HepG2 (cell line): ENCODE data around the gene WDR43. TPM values are rescaled to one million over a fixed set of nuclear protein-coding genes. Genes with fewer than 3 reads are reported as not detected.

Experiments used
- ATAC-seq: fragments of 200-7000 bp; cut with Tn5 transposase; 3 replicates; pipeline ENCODE4 v1.9.1; 2020; ENCODE audit warnings: mild to moderate bottlenecking, moderate library complexity
- BruUV-seq: library from RNA; stranded (reverse); fragments of 400-500 nt; replicated peaks from 2 replicates; lab custom pipeline; 2021; lab: Mats Ljungman, UMichigan
- CTCF ChIA-PET: fragments of 300-600 bp; formaldehyde crosslinking; extraction: SDS; loops from one replicate; lab custom pipeline; 2021; ENCODE audit warnings: low total read pairs, inconsistent platforms, low intra/inter-chr PET ratio; lab: Yijun Ruan, JAX
- POLR2A ChIA-PET: fragments of 350-600 bp; sonication (Branson Sonifier 250); formaldehyde crosslinking; loops from one replicate; lab custom pipeline; 2020; ENCODE audit warnings: antibody characterized with exemption, inconsistent platforms; lab: Yijun Ruan, JAX
- DNase-seq: peaks from one replicate; pipeline ENCODE4 v3.0.0-alpha.2; 2015; ENCODE audit warnings: low spot score
- FAIRE-seq: peaks from 3 replicates; lab custom pipeline; 2011; peaks lifted over from hg19 to GRCh38; lab: Jason Lieb, UNC
- H2AFZ ChIP-seq: one replicate; pipeline ENCODE4 v1.6.1; 2011; ENCODE audit warnings: low read length, inconsistent platforms
- H3K27ac ChIP-seq: fragments of 300-600 bp; 3 replicates; pipeline ENCODE4 v1.8.0; 2011; ENCODE audit warnings: mixed run types, mild to moderate bottlenecking, mixed read lengths, low read length, inconsistent platforms; ENCODE audit not compliant: insufficient read depth; ENCODE audit errors: extremely low read length
- H3K27me3 ChIP-seq, 2 experiments: fragments of 200-600 bp in 1 of 2; 2 replicates in 1 of 2; 3 replicates in 1 of 2; pipeline versions ENCODE4 v1.6.0 to v1.8.0; 2011; ENCODE audit warnings: low read length in 2 of 2, mild to moderate bottlenecking in 2 of 2, moderate library complexity in 2 of 2, inconsistent platforms in 1 of 2; ENCODE audit not compliant: insufficient read depth in 2 of 2, control insufficient read depth in 1 of 2
- H3K36me3 ChIP-seq, 2 experiments: fragments of 200-600 bp in 1 of 2; replicated peaks in 1 of 2; 2 replicates in 1 of 2; 3 replicates in 1 of 2; pipeline versions ENCODE4 v1.5.1 to v1.8.0; 2011; ENCODE audit warnings: low read length in 2 of 2, inconsistent platforms in 1 of 2; ENCODE audit not compliant: insufficient read depth in 2 of 2, control insufficient read depth in 1 of 2
- H3K4me1 ChIP-seq: 2 replicates; pipeline ENCODE4 v1.5.1; 2012; ENCODE audit warnings: low read length, inconsistent platforms; ENCODE audit not compliant: insufficient read depth
- H3K4me2 ChIP-seq: 2 replicates; pipeline ENCODE4 v1.6.0; 2011; ENCODE audit warnings: low read depth, low read length, inconsistent platforms
- H3K4me3 ChIP-seq, 3 experiments: fragments of 200-600 bp in 1 of 3; sonication (generic), shearing (Covaris generic) in 1 of 3; replicated peaks in 1 of 3; 2 replicates each; pipeline ENCODE4 v1.5.1; 2011 to 2016; ENCODE audit warnings: low read length in 3 of 3, inconsistent platforms in 2 of 3, low read depth in 2 of 3, mild to moderate bottlenecking in 2 of 3, control low read depth in 1 of 3, mixed read lengths in 1 of 3; ENCODE audit not compliant: insufficient read depth in 1 of 3
- H3K79me2 ChIP-seq: one replicate; pipeline ENCODE4 v1.6.1; 2011; ENCODE audit warnings: low read length, inconsistent platforms; ENCODE audit not compliant: insufficient read depth
- H3K9ac ChIP-seq: 2 replicates; pipeline ENCODE4 v1.6.0; 2011; ENCODE audit warnings: mild to moderate bottlenecking, low read depth, low read length, inconsistent platforms; ENCODE audit not compliant: insufficient read depth
- H3K9me3 ChIP-seq: 2 replicates; pipeline ENCODE4 v1.5.1; 2012; ENCODE audit warnings: mild to moderate bottlenecking, low read length
- H4K20me1 ChIP-seq: 2 replicates; pipeline ENCODE4 v1.6.0; 2011; ENCODE audit warnings: inconsistent platforms, mild to moderate bottlenecking, low read length, moderate library complexity; ENCODE audit not compliant: insufficient read depth
- AHR ChIP-seq: IDR thresholded peaks from 2 replicates; pipeline ENCODE4 v1.6.1; 2018; ENCODE audit warnings: missing genetic modification reagents, missing compliant biosample characterization
- FOSL2 ChIP-seq: sonication (generic); formaldehyde crosslinking; IDR thresholded peaks from 2 replicates; pipeline ENCODE4 v1.4.0; 2020; ENCODE audit warnings: missing genetic modification reagents
- NPAS2 ChIP-seq: sonication (generic); formaldehyde crosslinking; IDR thresholded peaks from 2 replicates; pipeline ENCODE4 v1.8.0; 2022; ENCODE audit warnings: mild to moderate bottlenecking, missing genetic modification reagents, borderline replicate concordance
- NR3C1 ChIP-seq: sonication (generic); formaldehyde crosslinking; IDR thresholded peaks from 2 replicates; pipeline ENCODE4 v1.4.0; 2020; ENCODE audit warnings: missing genetic modification reagents
- POLR2AphosphoS2 ChIP-seq: IDR thresholded peaks from 2 replicates; pipeline ENCODE4 v1.6.1; 2011; ENCODE audit warnings: low read depth, low read length, improper control_type of control experiment
- RBM22 ChIP-seq: fragments of 200-400 bp; formaldehyde crosslinking; optimal IDR thresholded peaks from 2 replicates; pipeline ENCODE3; 2017; ENCODE audit warnings: mild to moderate bottlenecking, low read length, moderate library complexity
- RFXAP ChIP-seq: sonication (generic); formaldehyde crosslinking; IDR thresholded peaks from 2 replicates; pipeline ENCODE4 v1.4.0; 2020; ENCODE audit warnings: missing genetic modification reagents, borderline replicate concordance
- SAP130 ChIP-seq: IDR thresholded peaks from 2 replicates; pipeline ENCODE4 v1.6.1; 2016; ENCODE audit warnings: low read depth
- SNRNP70 ChIP-seq: fragments of 200-400 bp; formaldehyde crosslinking; IDR thresholded peaks from 2 replicates; pipeline ENCODE4 v1.6.1; 2017; ENCODE audit warnings: mild to moderate bottlenecking, low read depth, low read length, moderate library complexity
- SRSF9 ChIP-seq: fragments of 200-400 bp; formaldehyde crosslinking; IDR thresholded peaks from 2 replicates; pipeline ENCODE4 v1.6.1; 2018; ENCODE audit warnings: borderline replicate concordance, mild to moderate bottlenecking, low read depth, low read length; ENCODE audit not compliant: insufficient read depth, poor library complexity, severe bottlenecking
- ZNF24 ChIP-seq: fragments of 450-650 bp; IDR thresholded peaks from 2 replicates; pipeline ENCODE4 v1.6.1; 2017; ENCODE audit warnings: antibody characterized with exemption, mild to moderate bottlenecking
- ZNF501 ChIP-seq: sonication (generic); formaldehyde crosslinking; IDR thresholded peaks from 2 replicates; pipeline ENCODE4 v1.5.1; 2020; ENCODE audit warnings: mild to moderate bottlenecking, moderate library complexity, missing genetic modification reagents
- ZNF597 ChIP-seq: sonication (generic); formaldehyde crosslinking; IDR thresholded peaks from 2 replicates; pipeline ENCODE4 v1.5.0; 2020; ENCODE audit warnings: missing genetic modification reagents
- ZNF747 ChIP-seq: sonication (generic); formaldehyde crosslinking; IDR thresholded peaks from 2 replicates; pipeline ENCODE4 v1.8.1; 2023; ENCODE audit warnings: missing genetic modification reagents, mild to moderate bottlenecking, borderline replicate concordance
- WGBS: methylation state at CpG from one replicate; pipeline ENCODE4 v1.1.6; 2017; ENCODE audit warnings: low lambda C conversion rate; 5-methylcytosine and 5-hydroxymethylcytosine counted together
- in situ Hi-C: cut with HindIII; loops from 2 replicates; pipeline ENCODE4 v1.10.0; 2017; ENCODE audit warnings: low pct_unique_long_range_greater_than_20kb; ENCODE audit not compliant: extremely low pct_ligation_motif_present
- intact Hi-C: fragments of 100-400 bp; cut with micrococcal nuclease; formaldehyde crosslinking; loops from one replicate; pipeline ENCODE4 v1.10.0; 2022; ENCODE audit not compliant: unreplicated experiment
- polyA plus RNA-seq, 8 experiments: library from polyadenylated mRNA; depleted of rRNA in 3 of 8; stranded (reverse) in 7 of 8; unstranded in 1 of 8; fragments of >200 nt; fragmentation: Illumina TruSeq in 4 of 8; extraction: Trizol in 4 of 8; gene quantifications; 2 replicates each; pipeline versions ENCODE4 v1.2.1 to v1.2.3, GENCODE V29; 2011 to 2016; ENCODE audit warnings: low read depth in 4 of 8, missing spikeins in 1 of 8, mixed read lengths in 1 of 8; ENCODE audit not compliant: insufficient read depth in 1 of 8
- total RNA-seq, 5 experiments: library from RNA; depleted of rRNA; stranded (reverse); fragments of >200 nt; fragmentation: Illumina TruSeq; extraction: Trizol; gene quantifications; 2 replicates each; pipeline ENCODE4 v1.2.3, GENCODE V29; 2016; ENCODE audit warnings: low read depth in 1 of 5
- TF ChIP-seq, protein P1 (sequence below): sonication (generic); formaldehyde crosslinking; IDR thresholded peaks from 2 replicates; pipeline ENCODE4 v1.4.0; 2020; ENCODE audit warnings: missing genetic modification reagents

Gene WDR43
- total and polyA plus RNA-seq, 2 of the 13 experiments (the other 11 are each of a cell fraction or from before 2014, with no cell fraction given), result 121 to 167 TPM

DNA sequence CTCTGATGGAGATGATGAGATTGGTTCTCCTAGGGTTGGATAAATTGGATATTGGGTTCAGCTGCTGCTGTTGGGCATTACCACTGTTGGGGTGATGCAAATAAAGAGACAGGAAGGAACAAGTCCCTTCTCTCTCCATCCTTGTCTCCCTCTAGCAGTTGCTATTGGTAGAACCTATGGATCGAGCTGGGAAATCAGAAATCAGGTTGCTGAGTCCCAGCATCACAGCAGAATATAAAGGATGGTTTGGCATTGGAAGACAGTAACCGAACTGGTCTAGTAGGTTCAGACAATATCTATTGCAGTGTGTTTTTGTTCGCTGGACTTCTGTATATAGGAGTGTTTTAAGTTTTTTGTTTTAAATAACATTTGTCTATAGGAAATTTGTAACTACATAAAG lies 8.1 kb downstream of the WDR43 start (continued):
- no peak for TF ChIP-seq ZNF597 (CRISPR knock-in tag)
- 0 out of 2 replicates have a peak, but pooled peaks have one; percentile 64 for TF ChIP-seq POLR2AphosphoS2
- TF ChIP-seq RBM22, result peak; percentile 91
- TF ChIP-seq SRSF9, result no peak

DNA sequence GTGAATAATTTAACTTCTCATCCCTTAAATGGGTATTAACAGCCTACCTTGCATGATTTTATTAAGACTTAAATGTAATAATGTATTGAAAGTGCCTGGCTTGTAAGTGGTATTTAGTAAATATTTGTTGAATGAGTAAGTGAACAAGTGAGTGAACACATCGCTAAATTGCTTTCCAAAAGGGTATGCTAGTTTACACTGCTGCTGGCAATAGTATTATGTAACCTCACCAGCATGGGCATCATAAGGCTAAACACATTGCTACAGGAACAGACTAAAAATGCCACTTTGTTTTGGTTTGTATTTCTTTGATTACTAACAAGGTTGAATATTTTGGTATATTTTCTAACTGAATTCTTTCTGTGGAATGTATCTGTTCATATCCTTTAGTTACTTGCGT lies 9.8 kb downstream of the WDR43 start:
- no peak overlapping the region for H3K4me3 ChIP-seq
- peaks cover 78% of the 10 kb centered on the region for H4K20me1 ChIP-seq
- H2AFZ ChIP-seq, result no peak overlapping the region
- H3K9ac ChIP-seq, result no peak overlapping the region
- H3K9me3 ChIP-seq, result no peaks in the 10 kb centered on the region
- WGBS, result 89% methylated on average over 2 of the region's 2 CpGs
- no peak overlapping the region for H3K27ac ChIP-seq
- peaks cover 23 to 76% of the 10 kb centered on the region in 2 experiments for H3K36me3 ChIP-seq
- intact Hi-C loops (no loop called here), in situ Hi-C loops (no loop called here)
- DNase-seq (peak; percentile 15), FAIRE-seq (no peak)
- no peak overlapping the region for H3K4me2 ChIP-seq
- POLR2A ChIA-PET, result interaction anchor here (2.7 kb wide), 1 partner anchor 10 kb away, joined by 13 read pairs; the partner anchor contains the start of gene WDR43
- H3K4me1 ChIP-seq, result peaks cover 36% of the 10 kb centered on the region
- peaks cover 98% of the 10 kb centered on the region for H3K79me2 ChIP-seq
- BruUV-seq, result no TSS peak
- no peaks in the 10 kb centered on the region for H3K27me3 ChIP-seq
- CTCF ChIA-PET, result no interaction called here
- TF ChIP-seq SAP130 (CRISPR knock-in tag) (peak; percentile 35; the same call in 1 of the 2 replicates), ZNF747 (CRISPR knock-in tag) (no peak), ZNF24 (peak; percentile 72; the same call in 1 of the 2 replicates), AHR (CRISPR knock-in tag) (no peak), RFXAP (no peak), SNRNP70 (no peak), FOSL2 (0 out of 2 replicates have a peak, but pooled peaks have one; percentile 11), NPAS2 (CRISPR knock-in tag) (no peak), NR3C1 (CRISPR knock-in tag) (no peak), ZNF501 (CRISPR knock-in tag) (no peak), RBM22 (peak; percentile 72)
- TF ChIP-seq, protein P1, sequence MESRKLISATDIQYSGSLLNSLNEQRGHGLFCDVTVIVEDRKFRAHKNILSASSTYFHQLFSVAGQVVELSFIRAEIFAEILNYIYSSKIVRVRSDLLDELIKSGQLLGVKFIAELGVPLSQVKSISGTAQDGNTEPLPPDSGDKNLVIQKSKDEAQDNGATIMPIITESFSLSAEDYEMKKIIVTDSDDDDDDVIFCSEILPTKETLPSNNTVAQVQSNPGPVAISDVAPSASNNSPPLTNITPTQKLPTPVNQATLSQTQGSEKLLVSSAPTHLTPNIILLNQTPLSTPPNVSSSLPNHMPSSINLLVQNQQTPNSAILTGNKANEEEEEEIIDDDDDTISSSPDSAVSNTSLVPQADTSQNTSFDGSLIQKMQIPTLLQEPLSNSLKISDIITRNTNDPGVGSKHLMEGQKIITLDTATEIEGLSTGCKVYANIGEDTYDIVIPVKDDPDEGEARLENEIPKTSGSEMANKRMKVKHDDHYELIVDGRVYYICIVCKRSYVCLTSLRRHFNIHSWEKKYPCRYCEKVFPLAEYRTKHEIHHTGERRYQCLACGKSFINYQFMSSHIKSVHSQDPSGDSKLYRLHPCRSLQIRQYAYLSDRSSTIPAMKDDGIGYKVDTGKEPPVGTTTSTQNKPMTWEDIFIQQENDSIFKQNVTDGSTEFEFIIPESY (CRISPR knock-in tag), result peak; percentile 59; the same call in 1 of the 2 replicates
- TF ChIP-seq, all 625 proteins: peak for 5
- no peak for ATAC-seq
